ENCODE results near the gene ZBTB16. TPM values are rescaled to one million over a fixed set of nuclear protein-coding genes. Genes with fewer than 3 reads are reported as not detected.
"Not testable (repeated sequence)": the region's sequence is repeated elsewhere in the genome, so short reads cannot be mapped to it uniquely, and the experiment has no call there.

Gene ZBTB16
- total RNA-seq, 1 experiment from 2014 or later: not detected

- no peak for DNase-seq (ENCODE audit: low read depth)
Observed at GRCh38 chr11:114042234-114042633, 17.3 kb upstream of the ZBTB16 start.

- no peak for DNase-seq (ENCODE audit: low read depth)
Observed at GRCh38 chr11:114044042-114044871, 15.3 kb upstream of the ZBTB16 start.

GRCh38 chr11:114047327-114047726 lies 12.2 kb upstream of the ZBTB16 start:
- DNase-seq (ENCODE audit: low read depth): no peak

GRCh38 chr11:114049050-114049449 lies 10.5 kb upstream of the ZBTB16 start:
- DNase-seq (ENCODE audit: low read depth): no peak

- DNase-seq (ENCODE audit: low read depth): not testable (repeated sequence)
Observed at GRCh38 chr11:114049766-114050165, 9.7 kb upstream of the ZBTB16 start.

- no peak for DNase-seq (ENCODE audit: low read depth)
Observed at GRCh38 chr11:114050258-114050927, 9.1 kb upstream of the ZBTB16 start.

GRCh38 chr11:114051558-114051957 lies 8.0 kb upstream of the ZBTB16 start:
- DNase-seq (ENCODE audit: low read depth): no peak

GRCh38 chr11:114052160-114052559 lies 7.4 kb upstream of the ZBTB16 start:
- DNase-seq (ENCODE audit: low read depth): no peak

- DNase-seq (ENCODE audit: low read depth): no peak
Observed at GRCh38 chr11:114053406-114053805, 6.1 kb upstream of the ZBTB16 start.

- no peak for DNase-seq (ENCODE audit: low read depth)
Observed at GRCh38 chr11:114054806-114055205, 4.7 kb upstream of the ZBTB16 start.

GRCh38 chr11:114056409-114056808 lies 3.1 kb upstream of the ZBTB16 start:
- no peak for DNase-seq (ENCODE audit: low read depth)

- DNase-seq (ENCODE audit: low read depth): no peak
Observed at GRCh38 chr11:114057147-114057546, 2.4 kb upstream of the ZBTB16 start.

GRCh38 chr11:114057605-114058004 lies 1.9 kb upstream of the ZBTB16 start:
- no peak for DNase-seq (ENCODE audit: low read depth)

GRCh38 chr11:114058026-114058706 lies 1.3 kb upstream of the ZBTB16 start:
- no peak for DNase-seq (ENCODE audit: low read depth)

- DNase-seq (ENCODE audit: low read depth): no peak
Observed at GRCh38 chr11:114058871-114059277, 637 bp upstream of the ZBTB16 start.

GRCh38 chr11:114059984-114060391 lies 477 bp downstream of the ZBTB16 start:
- no peak for DNase-seq (ENCODE audit: low read depth)

GRCh38 chr11:114060392-114061047 lies 1.0 kb downstream of the ZBTB16 start:
- DNase-seq (ENCODE audit: low read depth): no peak

GRCh38 chr11:114061048-114061680 lies 1.7 kb downstream of the ZBTB16 start:
- no peak for DNase-seq (ENCODE audit: low read depth)

GRCh38 chr11:114061681-114062049 lies 2.2 kb downstream of the ZBTB16 start:
- DNase-seq (ENCODE audit: low read depth): no peak

- DNase-seq (ENCODE audit: low read depth): no peak
Observed at GRCh38 chr11:114062272-114062671, 2.8 kb downstream of the ZBTB16 start.

GRCh38 chr11:114063149-114063828 lies 3.8 kb downstream of the ZBTB16 start:
- no peak for DNase-seq (ENCODE audit: low read depth)
